ENCODE results near the gene LCN10.

DNA sequence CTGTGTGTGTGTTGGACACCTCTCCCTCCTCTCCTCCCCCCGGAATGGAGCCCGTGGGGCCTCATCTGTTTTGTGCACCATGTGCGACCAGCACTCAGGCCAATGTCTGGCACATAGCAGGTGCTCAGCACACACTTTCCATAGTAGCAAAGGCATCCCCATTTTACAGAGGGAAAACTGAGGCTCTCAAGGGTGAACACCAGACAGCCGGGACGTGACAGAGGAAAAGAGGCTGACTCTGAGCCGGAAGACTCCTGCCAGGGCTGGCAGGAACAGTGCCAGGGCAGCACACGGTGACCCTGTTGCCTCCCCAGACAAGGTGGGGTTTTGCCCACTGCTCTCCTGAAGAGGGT lies 53.7 kb downstream of the LCN10 start:
- TF ChIP-seq, protein P1, sequence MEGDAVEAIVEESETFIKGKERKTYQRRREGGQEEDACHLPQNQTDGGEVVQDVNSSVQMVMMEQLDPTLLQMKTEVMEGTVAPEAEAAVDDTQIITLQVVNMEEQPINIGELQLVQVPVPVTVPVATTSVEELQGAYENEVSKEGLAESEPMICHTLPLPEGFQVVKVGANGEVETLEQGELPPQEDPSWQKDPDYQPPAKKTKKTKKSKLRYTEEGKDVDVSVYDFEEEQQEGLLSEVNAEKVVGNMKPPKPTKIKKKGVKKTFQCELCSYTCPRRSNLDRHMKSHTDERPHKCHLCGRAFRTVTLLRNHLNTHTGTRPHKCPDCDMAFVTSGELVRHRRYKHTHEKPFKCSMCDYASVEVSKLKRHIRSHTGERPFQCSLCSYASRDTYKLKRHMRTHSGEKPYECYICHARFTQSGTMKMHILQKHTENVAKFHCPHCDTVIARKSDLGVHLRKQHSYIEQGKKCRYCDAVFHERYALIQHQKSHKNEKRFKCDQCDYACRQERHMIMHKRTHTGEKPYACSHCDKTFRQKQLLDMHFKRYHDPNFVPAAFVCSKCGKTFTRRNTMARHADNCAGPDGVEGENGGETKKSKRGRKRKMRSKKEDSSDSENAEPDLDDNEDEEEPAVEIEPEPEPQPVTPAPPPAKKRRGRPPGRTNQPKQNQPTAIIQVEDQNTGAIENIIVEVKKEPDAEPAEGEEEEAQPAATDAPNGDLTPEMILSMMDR (conservative IDR thresholded peaks at IDR 0.05; ENCODE audit: low read length) = no peak
- TF ChIP-seq EZH2phosphoT487 (IDR thresholded peaks at IDR 0.05; ENCODE audit: borderline replicate concordance, low read depth, low read length) = no peak
